Stimulated activated memory B cell treated with anti-CD40 and anti-IgM and Interleukin-4, amounts not matched to agents 10 μg/mL and 1 μg/mL and 100 μg/mL, for 72 hours (primary cell): ENCODE results near the gene PDPR.
"Not testable (repeated sequence)": the region's sequence is repeated elsewhere in the genome, so short reads cannot be mapped to it uniquely, and the experiment has no call there.

ENCODE experiments used
- ATAC-seq: fragments of 150-1000 bp; cut with Tn5 transposase; 2 replicates; pipeline ENCODE4 v1.10.0; 2021
- H3K27ac Mint-ChIP-seq: one replicate; pipeline ENCODE4 v1.8.0; 2022; ENCODE audit warnings: mild to moderate bottlenecking, mixed read lengths
- H3K27me3 Mint-ChIP-seq: one replicate; pipeline ENCODE4 v1.8.0; 2022; ENCODE audit warnings: mixed read lengths
- H3K36me3 Mint-ChIP-seq: one replicate; pipeline ENCODE4 v1.8.0; 2022; ENCODE audit warnings: mixed read lengths
- H3K4me1 Mint-ChIP-seq: one replicate; pipeline ENCODE4 v1.8.0; 2022; ENCODE audit warnings: mixed read lengths
- H3K4me3 Mint-ChIP-seq: one replicate; pipeline ENCODE4 v1.8.0; 2022; ENCODE audit warnings: mild to moderate bottlenecking, moderate library complexity, mixed read lengths
- H3K9me3 Mint-ChIP-seq: one replicate; pipeline ENCODE4 v1.8.0; 2022; ENCODE audit warnings: mixed read lengths

Gene PDPR

DNA sequence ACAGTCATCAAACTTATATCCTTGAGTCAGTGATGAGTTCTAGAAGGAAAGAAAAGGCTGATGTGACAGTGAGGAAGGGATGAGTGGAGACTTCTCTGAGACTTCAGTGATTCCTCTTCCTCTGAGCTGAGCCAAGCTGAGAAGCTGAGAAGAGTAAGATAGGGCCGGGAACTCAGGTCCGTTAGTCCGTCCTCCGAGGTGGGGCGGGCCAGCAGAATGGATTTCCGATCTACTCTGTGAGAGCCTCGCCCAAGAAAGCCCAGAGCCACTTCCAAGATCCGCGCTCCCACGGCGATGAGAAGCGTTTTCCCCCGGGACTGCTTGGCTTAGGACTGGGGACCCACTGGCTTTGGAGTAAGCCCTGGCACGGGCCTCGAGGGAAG lies 542 bp upstream of the PDPR start:
- H3K9me3 Mint-ChIP-seq, H3K27me3 Mint-ChIP-seq, H3K36me3 Mint-ChIP-seq: not testable (repeated sequence)
- Mint-ChIP-seq H3K27ac (peak overlapping the region; percentile 89), H3K4me3 (peak overlapping the region; percentile 94), H3K4me1 (peaks cover 29% of the 10 kb centered on the region)
- peak; percentile 27 for ATAC-seq

GRCh38 chr16:70118354-70118753 lies 4.2 kb downstream of the PDPR start:
- not testable (repeated sequence) for ATAC-seq, H3K4me3 Mint-ChIP-seq, H3K9me3 Mint-ChIP-seq, H3K27me3 Mint-ChIP-seq
- H3K36me3 Mint-ChIP-seq: peaks cover 25% of the 10 kb centered on the region
- peaks cover 31% of the 10 kb centered on the region for H3K4me1 Mint-ChIP-seq
- H3K27ac Mint-ChIP-seq: peak overlapping the region; percentile 25

GRCh38 chr16:70118776-70119175 lies 4.6 kb downstream of the PDPR start:
- peaks cover 31% of the 10 kb centered on the region for H3K4me1 Mint-ChIP-seq
- not testable (repeated sequence) for H3K9me3 Mint-ChIP-seq, H3K4me3 Mint-ChIP-seq, ATAC-seq, H3K27me3 Mint-ChIP-seq
- H3K36me3 Mint-ChIP-seq: peaks cover 29% of the 10 kb centered on the region
- H3K27ac Mint-ChIP-seq: peak overlapping the region; percentile 25

DNA sequence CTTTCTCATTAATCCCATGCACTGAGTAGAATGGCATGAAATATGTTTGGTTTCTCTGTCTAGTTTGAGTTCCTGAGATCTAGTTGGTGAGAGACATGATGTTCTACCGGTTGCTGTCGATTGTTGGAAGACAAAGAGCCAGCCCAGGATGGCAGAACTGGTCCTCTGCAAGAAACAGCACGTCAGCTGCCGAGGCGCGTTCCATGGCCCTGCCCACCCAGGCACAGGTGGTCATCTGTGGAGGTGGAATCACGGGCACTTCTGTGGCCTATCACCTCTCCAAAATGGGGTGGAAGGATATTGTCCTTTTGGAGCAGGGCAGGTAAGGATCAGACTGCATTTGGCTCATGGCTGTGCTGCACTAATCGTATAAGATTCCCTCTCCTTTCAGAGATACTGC lies 6.3 kb downstream of the PDPR start:
- not testable (repeated sequence) for H3K4me3 Mint-ChIP-seq, H3K9me3 Mint-ChIP-seq, ATAC-seq, H3K27me3 Mint-ChIP-seq, H3K27ac Mint-ChIP-seq
- Mint-ChIP-seq H3K36me3 (peaks cover 30% of the 10 kb centered on the region), H3K4me1 (peaks cover 22% of the 10 kb centered on the region)

- not testable (repeated sequence) for H3K9me3 Mint-ChIP-seq, H3K4me3 Mint-ChIP-seq, H3K4me1 Mint-ChIP-seq, H3K27me3 Mint-ChIP-seq, ATAC-seq, H3K27ac Mint-ChIP-seq
- peaks cover 39% of the 10 kb centered on the region for H3K36me3 Mint-ChIP-seq
These were observed 9.7 kb downstream of the PDPR start for GRCh38 chr16:70123822-70124221.

- not testable (repeated sequence) for H3K27me3 Mint-ChIP-seq, H3K4me1 Mint-ChIP-seq, ATAC-seq, H3K27ac Mint-ChIP-seq, H3K9me3 Mint-ChIP-seq, H3K4me3 Mint-ChIP-seq
- H3K36me3 Mint-ChIP-seq: peaks cover 45% of the 10 kb centered on the region
These were observed 12.1 kb downstream of the PDPR start for GRCh38 chr16:70126226-70126625.

DNA sequence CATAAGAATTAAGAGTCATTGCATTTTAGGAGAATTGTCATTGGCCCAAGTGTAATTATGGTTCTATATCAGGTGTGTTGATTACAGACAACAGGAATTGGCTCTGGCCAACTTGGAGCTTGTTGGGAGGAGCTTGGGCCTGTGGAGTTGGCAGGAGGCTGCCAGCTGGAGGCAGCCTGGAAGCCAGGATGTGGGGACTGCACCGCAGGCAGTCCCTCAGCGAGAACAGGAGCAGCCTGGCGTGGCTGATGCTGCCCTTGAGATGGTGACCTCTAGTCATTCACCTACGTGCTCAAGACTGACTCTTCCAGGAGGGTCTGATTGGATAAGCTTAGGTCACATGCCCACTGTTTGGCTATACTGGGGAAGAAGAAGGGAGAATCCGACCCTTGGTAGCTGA lies 13.6 kb downstream of the PDPR start:
- peaks cover 46% of the 10 kb centered on the region for H3K36me3 Mint-ChIP-seq
- H3K9me3 Mint-ChIP-seq, H3K27me3 Mint-ChIP-seq, H3K4me1 Mint-ChIP-seq, H3K4me3 Mint-ChIP-seq, ATAC-seq, H3K27ac Mint-ChIP-seq: not testable (repeated sequence)

- not testable (repeated sequence) for H3K9me3 Mint-ChIP-seq, H3K4me1 Mint-ChIP-seq, H3K27ac Mint-ChIP-seq, ATAC-seq, H3K4me3 Mint-ChIP-seq, H3K27me3 Mint-ChIP-seq
- H3K36me3 Mint-ChIP-seq: peaks cover 39% of the 10 kb centered on the region
These were observed 14.7 kb downstream of the PDPR start for GRCh38 chr16:70128844-70129243.

GRCh38 chr16:70135796-70136195 lies 21.7 kb downstream of the PDPR start:
- ATAC-seq, H3K4me1 Mint-ChIP-seq, H3K27me3 Mint-ChIP-seq, H3K27ac Mint-ChIP-seq, H3K4me3 Mint-ChIP-seq, H3K9me3 Mint-ChIP-seq: not testable (repeated sequence)
- peaks cover 46% of the 10 kb centered on the region for H3K36me3 Mint-ChIP-seq

- H3K9me3 Mint-ChIP-seq, H3K27me3 Mint-ChIP-seq, H3K4me1 Mint-ChIP-seq, H3K27ac Mint-ChIP-seq, H3K4me3 Mint-ChIP-seq, ATAC-seq: not testable (repeated sequence)
- peaks cover 42% of the 10 kb centered on the region for H3K36me3 Mint-ChIP-seq
These were observed 22.5 kb downstream of the PDPR start for GRCh38 chr16:70136595-70136994.

GRCh38 chr16:70142739-70143138 lies 28.6 kb downstream of the PDPR start:
- H3K4me1 Mint-ChIP-seq: not testable (repeated sequence)
- peaks cover 24% of the 10 kb centered on the region for H3K36me3 Mint-ChIP-seq

GRCh38 chr16:70143231-70143895 lies 29.2 kb downstream of the PDPR start:
- H3K4me3 Mint-ChIP-seq, H3K4me1 Mint-ChIP-seq, ATAC-seq, H3K9me3 Mint-ChIP-seq, H3K27me3 Mint-ChIP-seq, H3K27ac Mint-ChIP-seq: not testable (repeated sequence)
- H3K36me3 Mint-ChIP-seq: peaks cover 29% of the 10 kb centered on the region

More at GRCh38 chr16:70142739-70143138, 28.6 kb downstream of the PDPR start:
- not testable (repeated sequence) for ATAC-seq, H3K27me3 Mint-ChIP-seq, H3K4me3 Mint-ChIP-seq, H3K9me3 Mint-ChIP-seq, H3K27ac Mint-ChIP-seq

- not testable (repeated sequence) for ATAC-seq, H3K27me3 Mint-ChIP-seq, H3K4me3 Mint-ChIP-seq, H3K4me1 Mint-ChIP-seq, H3K9me3 Mint-ChIP-seq, H3K27ac Mint-ChIP-seq
- peaks cover 60% of the 10 kb centered on the region for H3K36me3 Mint-ChIP-seq
These were observed 33.7 kb downstream of the PDPR start for GRCh38 chr16:70147853-70148252.

- not testable (repeated sequence) for H3K27me3 Mint-ChIP-seq, H3K27ac Mint-ChIP-seq, ATAC-seq, H3K4me1 Mint-ChIP-seq, H3K4me3 Mint-ChIP-seq, H3K9me3 Mint-ChIP-seq
- H3K36me3 Mint-ChIP-seq: peaks cover 62% of the 10 kb centered on the region
These were observed 34.3 kb downstream of the PDPR start for GRCh38 chr16:70148453-70148852.

GRCh38 chr16:70149296-70149695 lies 35.2 kb downstream of the PDPR start:
- peaks cover 61% of the 10 kb centered on the region for H3K36me3 Mint-ChIP-seq

DNA sequence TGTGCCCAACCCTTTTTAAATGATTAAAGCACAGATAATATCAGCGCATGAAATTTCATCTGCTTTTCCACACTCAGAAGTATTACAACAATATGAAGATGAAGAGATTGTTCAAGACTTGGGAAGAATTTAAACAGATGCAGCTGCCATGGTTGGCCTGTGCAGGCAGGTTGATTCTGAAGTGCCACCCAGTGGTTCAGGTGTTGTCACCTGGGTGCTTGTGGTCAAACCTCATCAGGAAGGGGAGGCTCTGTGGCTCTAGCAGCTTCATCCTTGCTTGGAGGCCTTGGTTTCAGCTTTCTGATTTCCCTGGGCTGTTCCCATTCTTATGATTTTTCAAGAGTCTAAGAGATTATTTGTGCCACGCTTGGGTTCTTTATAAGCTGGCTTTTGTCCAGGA lies 37.3 kb downstream of the PDPR start:
- H3K9me3 Mint-ChIP-seq: no peaks in the 10 kb centered on the region
- H3K4me1 Mint-ChIP-seq: no peaks in the 10 kb centered on the region
- no peak overlapping the region for H3K27ac Mint-ChIP-seq
- H3K36me3 Mint-ChIP-seq: peaks cover 56% of the 10 kb centered on the region
- H3K4me3 Mint-ChIP-seq: no peak overlapping the region
- no peaks in the 10 kb centered on the region for H3K27me3 Mint-ChIP-seq
- ATAC-seq: no peak

More at GRCh38 chr16:70149296-70149695, 35.2 kb downstream of the PDPR start:
- not testable (repeated sequence) for H3K27me3 Mint-ChIP-seq, H3K9me3 Mint-ChIP-seq, H3K27ac Mint-ChIP-seq, H3K4me1 Mint-ChIP-seq, H3K4me3 Mint-ChIP-seq, ATAC-seq
